HepG2 (cell line): ENCODE measurements around the gene SPATA33. TPM values are rescaled to one million over a fixed set of nuclear protein-coding genes. Genes with fewer than 3 reads are reported as not detected.

ENCODE experiments used
- ARHGAP35 ChIP-seq: sonication (generic); formaldehyde crosslinking; IDR thresholded peaks from 2 replicates; pipeline ENCODE4 v1.9.0; 2022; ENCODE audit warnings: mild to moderate bottlenecking, inconsistent platforms, moderate library complexity, missing genetic modification reagents, borderline replicate concordance
- ARID2 ChIP-seq: sonication (generic); formaldehyde crosslinking; IDR thresholded peaks from 2 replicates; pipeline ENCODE4 v1.8.1; 2022; ENCODE audit warnings: mild to moderate bottlenecking, missing genetic modification reagents, borderline replicate concordance
- ASH2L ChIP-seq: fragments of 300-600, 200-600 bp; sonication (generic); IDR thresholded peaks from 2 replicates; pipeline ENCODE4 v1.7.0; 2017; ENCODE audit warnings: low read depth, mild to moderate bottlenecking, moderate library complexity, mixed read lengths, low read length; ENCODE audit not compliant: insufficient read length
- ATF3 ChIP-seq: sonication (generic); formaldehyde crosslinking; IDR thresholded peaks from 2 replicates; pipeline ENCODE4 v1.4.0; 2020; ENCODE audit warnings: missing genetic modification reagents
- GPBP1L1 ChIP-seq: sonication (generic); formaldehyde crosslinking; IDR thresholded peaks from 2 replicates; pipeline ENCODE4 v1.5.0; 2020; ENCODE audit warnings: mild to moderate bottlenecking, missing genetic modification reagents
- HDAC2 ChIP-seq: sonication (generic); formaldehyde crosslinking; IDR thresholded peaks from 2 replicates; pipeline ENCODE4 v1.4.0; 2020; ENCODE audit warnings: missing genetic modification reagents
- HES4 ChIP-seq: sonication (generic); formaldehyde crosslinking; IDR thresholded peaks from 2 replicates; pipeline ENCODE4 v1.9.0; 2021; ENCODE audit warnings: mild to moderate bottlenecking, missing genetic modification reagents, borderline replicate concordance
- HNRNPUL1 ChIP-seq: fragments of 200-400 bp; formaldehyde crosslinking; IDR thresholded peaks from 2 replicates; pipeline ENCODE4 v1.6.1; 2017; ENCODE audit warnings: low read depth, mild to moderate bottlenecking, low read length, moderate library complexity
- HOXA5 ChIP-seq: sonication (generic); formaldehyde crosslinking; IDR thresholded peaks from 2 replicates; pipeline ENCODE4 v1.4.0; 2020; ENCODE audit warnings: missing genetic modification reagents
- MAF1 ChIP-seq: sonication (generic); formaldehyde crosslinking; IDR thresholded peaks from 2 replicates; pipeline ENCODE4 v1.5.0; 2020; ENCODE audit warnings: missing genetic modification reagents, borderline replicate concordance
- NCOR1 ChIP-seq: fragments of 200-600 bp; sonication (generic); IDR thresholded peaks from 2 replicates; pipeline ENCODE4 v1.7.0; 2017; ENCODE audit warnings: antibody characterized with exemption, low read length, borderline replicate concordance
- PITX1 ChIP-seq: sonication (generic); formaldehyde crosslinking; IDR thresholded peaks from 2 replicates; pipeline ENCODE4 v1.5.1; 2020; ENCODE audit warnings: mild to moderate bottlenecking, missing genetic modification reagents
- PRMT3 ChIP-seq: sonication (generic); formaldehyde crosslinking; IDR thresholded peaks from 2 replicates; pipeline ENCODE4 v1.8.1; 2022; ENCODE audit warnings: low read depth, mild to moderate bottlenecking, moderate library complexity, missing genetic modification reagents, borderline replicate concordance
- RBM39 ChIP-seq: fragments of 200-400 bp; formaldehyde crosslinking; IDR thresholded peaks from one replicate; pipeline ENCODE4 v1.6.1; 2018; ENCODE audit warnings: antibody characterized with exemption, mild to moderate bottlenecking, low read depth, low read length; ENCODE audit not compliant: poor library complexity, severe bottlenecking
- SNAI1 ChIP-seq: sonication (generic); formaldehyde crosslinking; IDR thresholded peaks from 2 replicates; pipeline ENCODE4 v1.5.0; 2020; ENCODE audit warnings: mild to moderate bottlenecking, missing genetic modification reagents, borderline replicate concordance
- ZBTB38 ChIP-seq: sonication (generic); formaldehyde crosslinking; IDR thresholded peaks from 2 replicates; pipeline ENCODE4 v1.5.1; 2020; ENCODE audit warnings: mild to moderate bottlenecking, missing genetic modification reagents
- ZBTB40 ChIP-seq, 2 experiments: fragments of 450-650 bp in 1 of 2; sonication (generic) in 1 of 2; formaldehyde crosslinking in 1 of 2; IDR thresholded peaks; 2 replicates each; pipeline versions ENCODE4 v1.6.1 to v1.8.0; 2016 to 2022; ENCODE audit warnings: antibody characterized with exemption in 1 of 2, mild to moderate bottlenecking in 1 of 2, missing genetic modification reagents in 1 of 2
- ZNF747 ChIP-seq: sonication (generic); formaldehyde crosslinking; IDR thresholded peaks from 2 replicates; pipeline ENCODE4 v1.8.1; 2023; ENCODE audit warnings: missing genetic modification reagents, mild to moderate bottlenecking, borderline replicate concordance
- ZNF841 ChIP-seq: sonication (generic); formaldehyde crosslinking; IDR thresholded peaks from 2 replicates; pipeline ENCODE4 v1.8.1; 2023; ENCODE audit warnings: missing genetic modification reagents, borderline replicate concordance
- polyA plus RNA-seq, 8 experiments: library from polyadenylated mRNA; depleted of rRNA in 3 of 8; stranded (reverse) in 7 of 8; unstranded in 1 of 8; fragments of >200 nt; fragmentation: Illumina TruSeq in 4 of 8; extraction: Trizol in 4 of 8; gene quantifications; 2 replicates each; pipeline versions ENCODE4 v1.2.1 to v1.2.3, GENCODE V29; 2011 to 2016; ENCODE audit warnings: low read depth in 4 of 8, missing spikeins in 1 of 8, mixed read lengths in 1 of 8; ENCODE audit not compliant: insufficient read depth in 1 of 8
- total RNA-seq, 5 experiments: library from RNA; depleted of rRNA; stranded (reverse); fragments of >200 nt; fragmentation: Illumina TruSeq; extraction: Trizol; gene quantifications; 2 replicates each; pipeline ENCODE4 v1.2.3, GENCODE V29; 2016; ENCODE audit warnings: low read depth in 1 of 5

SPATA33 gene
- total and polyA plus RNA-seq, 2 of the 13 experiments (the other 11 are each of a cell fraction or from before 2014, with no cell fraction given): 5.7 to 11.0 TPM

GRCh38 chr16:89686520-89687091 is 29.0 kb downstream of the SPATA33 start, which contains the start of gene CDK10 (continued):
- TF ChIP-seq PITX1 (no peak), GPBP1L1 (CRISPR knock-in tag) (no peak), ZBTB40 (IDR thresholded peaks at IDR 0.05) (no peak), ZBTB40 (CRISPR knock-in tag; IDR thresholded peaks at IDR 0.05) (no peak), PRMT3 (no peak), ZNF841 (0 out of 2 replicates have a peak, but pooled peaks have one; percentile 6), ZBTB38 (CRISPR knock-in tag) (no peak; the same call in 1 of the 2 replicates), MAF1 (CRISPR knock-in tag) (no peak), HES4 (CRISPR knock-in tag) (no peak), ZNF747 (no peak), HOXA5 (no peak), HDAC2 (no peak), SNAI1 (CRISPR knock-in tag) (no peak), ATF3 (CRISPR knock-in tag) (no peak), HNRNPUL1 (no peak), NCOR1 (no peak), RBM39 (peak; percentile 40), ARHGAP35 (0 out of 2 replicates have a peak, but pooled peaks have one; percentile 36), ASH2L (no peak), ARID2 (CRISPR knock-in tag) (no peak; the same call in 1 of the 2 replicates)
